NCI-H146 treated with DMSO at 0.1 percent for 48 hours (cell line): ENCODE results near the gene SIRT2.

Source experiments
- DNase-seq: peaks from one replicate; lab custom pipeline; 2025; ENCODE audit not compliant: unreplicated experiment; lab: John Stamatoyannopoulos, UW

Gene SIRT2

DNA sequence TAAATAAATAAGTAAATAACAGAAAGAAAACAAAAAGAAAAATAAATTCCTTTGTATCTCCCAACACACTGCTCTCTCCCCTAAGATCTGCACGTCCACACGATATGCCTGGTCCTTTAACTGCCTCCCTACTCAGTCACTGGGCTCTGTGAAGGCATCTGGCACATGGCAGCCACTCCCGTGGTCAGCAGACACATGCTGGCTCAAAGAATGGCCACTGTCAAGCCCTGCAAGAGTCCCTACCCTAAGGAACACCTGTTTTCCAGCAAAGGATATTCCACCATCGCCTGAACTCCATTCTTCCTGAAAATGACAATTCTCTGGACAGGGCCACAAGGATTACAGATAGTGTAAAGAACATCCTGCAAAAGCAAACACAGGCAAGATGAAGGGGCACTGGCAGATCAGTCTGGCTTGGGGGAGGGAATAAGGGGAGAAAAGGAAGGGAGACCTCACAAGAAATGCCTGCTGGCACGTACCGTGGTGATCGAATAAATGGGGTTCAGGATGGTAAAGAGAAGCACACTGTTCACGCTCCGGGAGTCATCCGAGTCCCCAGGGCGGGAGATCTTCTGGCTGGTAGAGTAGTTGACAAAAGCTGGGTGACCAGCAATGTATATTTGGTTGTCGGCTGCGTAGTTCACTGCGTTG, 53.9 kb downstream of the SIRT2 start:
- DNase-seq, result no peak

DNA sequence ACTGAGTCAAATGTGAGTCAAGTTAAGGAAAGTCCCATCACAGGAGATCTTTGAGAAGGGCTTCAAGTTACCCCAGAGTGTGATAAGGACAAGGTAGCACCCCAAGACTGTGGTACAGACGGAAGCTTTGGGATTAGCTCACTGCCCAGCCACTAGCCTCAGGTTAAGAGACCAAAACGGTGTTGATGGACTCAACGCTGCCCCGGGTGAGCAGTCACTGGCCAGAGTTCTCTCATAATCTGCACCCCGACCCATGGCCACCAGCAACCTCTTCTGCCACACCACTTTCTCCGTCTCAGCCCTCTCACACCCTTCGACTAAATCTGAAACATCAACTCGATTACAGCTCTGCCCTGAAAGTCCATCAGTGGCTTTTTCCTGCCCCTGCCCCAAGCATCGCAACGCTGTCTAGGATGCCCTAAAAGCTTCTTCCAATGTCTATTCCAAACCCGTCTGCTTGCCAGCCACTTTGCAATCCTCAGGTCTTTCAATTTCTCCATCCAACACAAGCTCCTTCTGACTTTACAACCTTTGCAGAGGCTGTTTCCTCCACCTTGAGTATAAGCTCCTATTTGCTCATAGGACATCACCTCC, 55.2 kb downstream of the SIRT2 start:
- no peak for DNase-seq

DNA sequence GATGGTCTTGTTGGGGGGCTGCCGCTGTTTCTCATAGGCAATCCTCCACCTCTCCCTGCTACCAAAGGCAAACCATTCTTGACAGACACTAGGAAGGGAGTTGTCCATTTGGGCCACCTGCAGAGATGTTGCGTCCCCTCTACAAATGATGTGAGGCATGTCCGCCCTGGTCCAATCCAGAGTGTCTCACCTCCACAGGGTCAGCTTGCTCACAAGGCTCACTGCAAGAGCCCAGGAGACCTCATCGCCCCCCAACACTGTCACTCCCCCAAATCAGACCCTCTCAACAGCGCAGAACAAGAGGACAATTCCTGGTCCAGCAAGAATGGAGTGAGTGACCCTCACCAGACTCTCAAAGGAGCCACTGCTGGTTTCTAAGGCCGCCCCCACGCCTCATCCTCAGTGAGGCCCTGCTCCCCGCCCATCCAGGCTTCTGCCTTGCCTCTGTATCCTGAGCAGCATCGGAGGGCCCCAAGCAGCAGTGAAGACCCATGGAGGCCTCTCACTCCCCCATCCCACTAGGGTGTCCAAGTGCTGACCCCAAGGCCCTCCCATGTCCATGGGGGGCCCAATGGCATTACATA, 56.2 kb downstream of the SIRT2 start:
- DNase-seq, result no peak

DNA sequence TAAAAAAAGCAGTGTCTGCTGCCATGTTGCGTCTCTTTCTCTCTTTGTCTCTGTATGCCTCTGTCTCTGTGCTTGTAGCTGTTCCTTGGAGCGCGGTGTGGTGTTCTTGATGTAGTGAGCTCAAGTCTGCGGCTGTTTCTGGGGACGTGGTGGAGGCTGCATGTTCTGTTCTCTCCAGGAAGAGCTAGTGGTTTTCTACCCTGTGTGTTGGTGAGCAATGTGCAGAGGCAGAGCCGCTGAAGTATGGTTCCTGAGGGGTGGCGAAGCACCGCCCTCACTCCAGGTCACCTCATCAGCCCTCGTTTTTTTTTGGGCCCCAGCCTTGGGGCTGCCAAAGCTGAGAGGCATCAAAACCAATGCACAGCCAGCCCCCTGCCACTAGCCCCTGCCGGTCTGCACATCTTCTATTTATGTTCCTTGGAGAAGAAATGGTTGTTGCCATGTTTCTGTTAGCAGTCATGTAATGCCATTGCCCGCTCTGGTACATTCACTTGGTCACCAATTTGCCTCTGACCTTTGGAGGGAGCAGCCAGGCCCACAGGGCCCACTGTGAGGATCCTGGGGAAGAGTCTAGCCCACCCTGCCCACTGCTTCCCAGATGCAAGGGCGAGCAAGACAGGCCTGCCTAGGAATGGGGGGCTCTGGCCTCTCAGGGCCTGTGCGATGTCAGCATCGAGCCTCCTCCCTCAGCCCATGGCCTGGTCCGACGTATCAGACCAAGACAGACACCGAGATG, 56.8 kb downstream of the SIRT2 start:
- DNase-seq, result no peak

DNA sequence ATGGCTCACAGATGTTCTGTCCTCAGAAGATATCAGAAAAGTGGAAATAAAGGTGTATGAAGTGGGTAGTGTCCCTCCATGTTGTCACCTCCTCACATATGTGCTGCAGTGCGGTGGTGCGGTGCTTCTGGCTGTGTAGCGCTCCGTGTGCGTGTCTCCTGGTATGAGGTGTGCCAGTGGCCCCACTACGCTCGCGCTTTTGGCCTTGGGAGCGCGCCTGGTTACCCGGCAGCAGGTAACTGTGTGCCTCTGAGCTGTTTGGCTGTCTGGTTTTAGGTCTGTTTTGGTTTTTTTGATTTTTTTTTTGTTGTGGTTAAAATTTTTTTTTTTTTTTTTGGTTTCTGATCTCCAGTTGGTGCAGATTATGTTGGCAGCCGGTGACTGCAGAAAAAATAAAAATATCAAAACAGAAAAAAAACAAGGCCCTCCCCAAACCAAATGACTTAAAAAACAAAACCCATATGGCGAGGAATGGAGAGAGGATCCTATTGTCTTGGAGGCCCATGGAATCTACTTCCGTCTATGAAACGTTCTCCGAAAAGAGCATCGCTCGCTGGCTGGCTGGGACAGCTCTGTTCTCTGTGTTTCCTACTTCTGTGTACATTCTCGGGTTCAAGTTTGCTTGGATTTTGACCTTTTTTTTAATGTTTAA, 57.5 kb downstream of the SIRT2 start:
- DNase-seq, result no peak

DNA sequence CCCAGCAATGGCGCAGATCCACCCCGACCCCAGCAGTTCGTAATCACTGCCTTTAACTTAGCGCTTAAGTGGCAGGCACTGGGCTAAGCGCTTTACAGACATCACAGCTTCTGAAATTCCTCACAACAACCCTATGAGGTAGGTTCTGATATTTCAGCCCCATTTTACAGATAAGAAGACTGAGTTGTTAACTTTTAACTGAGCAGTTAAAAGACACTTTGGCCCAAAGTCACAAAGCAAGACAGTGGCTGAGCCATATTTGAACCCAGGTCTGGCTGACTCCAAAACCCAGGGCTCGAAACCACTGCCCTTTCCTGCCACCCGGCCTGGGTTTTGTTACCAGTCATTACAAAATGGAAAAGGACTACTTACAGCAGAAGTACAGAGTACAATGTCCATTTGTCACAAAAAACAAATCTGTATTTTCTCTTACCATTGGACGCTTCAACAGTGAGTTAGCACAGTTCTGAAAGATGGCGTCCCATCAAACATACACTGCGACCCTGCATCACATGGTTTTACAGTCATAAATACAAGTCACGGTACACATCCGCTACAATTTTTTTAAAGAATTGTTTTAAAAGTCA, 58.1 kb downstream of the SIRT2 start:
- DNase-seq, result no peak

DNA sequence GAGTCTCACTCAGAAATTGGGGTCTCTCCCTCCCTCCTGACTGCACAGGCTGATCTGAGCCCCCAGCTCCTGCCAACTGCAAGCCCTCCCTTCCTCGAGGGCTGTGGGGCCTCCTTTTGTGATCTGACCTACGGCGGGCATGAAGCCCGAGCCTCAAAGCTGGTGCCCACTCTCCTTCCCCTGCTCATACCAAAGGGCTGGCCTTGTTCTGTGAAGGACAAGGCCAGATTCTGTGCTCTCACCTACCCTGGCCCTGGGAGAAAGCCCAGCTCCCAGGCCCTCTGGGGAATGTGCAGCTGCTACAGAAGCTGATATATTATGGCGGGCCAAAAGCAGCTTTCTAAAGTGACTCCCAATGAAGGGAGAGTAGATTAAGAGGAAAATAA, 58.8 kb downstream of the SIRT2 start:
- DNase-seq, result no peak

DNA sequence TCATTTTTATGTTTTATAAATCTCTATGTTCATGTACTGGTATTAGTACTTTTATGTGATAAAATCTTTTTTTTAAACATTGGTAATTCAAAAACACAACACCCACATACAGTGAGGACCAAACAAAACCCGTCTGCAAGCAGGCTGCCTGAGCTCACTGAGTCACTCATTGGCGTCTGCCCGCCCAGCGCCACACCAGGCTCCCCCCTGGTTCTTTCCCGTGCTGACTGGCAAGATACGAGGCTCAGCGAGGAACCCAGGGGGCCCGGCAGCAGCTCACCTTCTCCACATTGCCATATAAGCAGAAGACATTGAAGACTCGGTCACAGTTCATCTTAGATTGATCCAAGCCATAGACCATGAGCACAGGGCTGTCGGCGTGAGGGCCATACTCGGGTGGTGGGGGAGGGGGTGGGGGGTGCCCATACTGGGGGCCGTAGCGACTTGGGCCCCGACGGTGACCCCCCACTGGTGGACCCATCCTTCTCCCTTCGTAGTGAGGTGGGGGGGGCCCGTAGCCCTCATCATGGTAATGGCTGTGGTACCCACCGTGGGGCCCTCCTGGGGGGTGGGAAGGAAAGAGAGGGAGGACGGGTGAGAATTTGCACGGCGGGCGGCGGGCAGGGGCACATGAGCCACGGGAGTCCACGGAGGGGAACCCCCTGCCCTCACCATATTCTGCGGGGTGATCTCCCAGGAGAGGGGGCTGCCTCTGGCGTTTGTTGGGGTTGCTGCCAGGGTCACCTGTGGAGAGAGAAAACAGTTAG, 59.4 kb downstream of the SIRT2 start:
- no peak for DNase-seq

DNA sequence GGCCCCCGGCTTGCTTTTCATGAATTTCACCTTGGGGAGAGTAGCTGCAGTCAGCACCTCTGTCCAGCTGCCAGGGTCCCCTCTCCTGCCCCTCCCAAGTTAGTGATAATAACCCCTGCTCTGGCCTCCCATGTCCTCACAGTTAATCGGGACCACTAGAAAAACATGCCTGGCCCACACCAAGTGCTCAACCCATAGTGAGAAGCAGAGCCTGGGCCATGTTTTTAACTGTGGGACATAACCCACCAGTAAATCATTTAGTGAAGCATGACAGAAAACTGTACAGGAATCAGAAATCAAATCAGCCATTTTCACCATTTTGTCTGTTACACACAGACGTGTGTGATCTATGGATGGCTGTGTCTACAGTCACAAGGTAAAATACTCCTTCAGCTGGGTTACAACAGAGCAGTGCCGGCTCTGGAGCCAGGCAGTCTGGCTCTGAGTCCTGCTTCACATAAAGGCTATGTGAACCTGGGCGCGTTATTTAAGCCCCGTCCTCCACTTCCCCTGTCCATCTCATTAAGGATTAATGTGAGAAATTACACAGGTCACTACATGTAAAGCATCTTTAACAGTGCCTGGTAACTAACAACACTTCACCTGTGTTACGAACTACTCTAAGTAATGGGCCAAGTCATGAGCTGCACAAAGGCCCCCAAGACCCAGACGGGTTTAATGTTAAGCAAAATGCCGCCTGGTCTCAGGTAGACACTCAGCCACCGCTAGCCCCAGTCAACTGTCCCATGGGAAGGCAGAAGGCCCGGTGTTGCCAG, 60.2 kb downstream of the SIRT2 start:
- no peak for DNase-seq

DNA sequence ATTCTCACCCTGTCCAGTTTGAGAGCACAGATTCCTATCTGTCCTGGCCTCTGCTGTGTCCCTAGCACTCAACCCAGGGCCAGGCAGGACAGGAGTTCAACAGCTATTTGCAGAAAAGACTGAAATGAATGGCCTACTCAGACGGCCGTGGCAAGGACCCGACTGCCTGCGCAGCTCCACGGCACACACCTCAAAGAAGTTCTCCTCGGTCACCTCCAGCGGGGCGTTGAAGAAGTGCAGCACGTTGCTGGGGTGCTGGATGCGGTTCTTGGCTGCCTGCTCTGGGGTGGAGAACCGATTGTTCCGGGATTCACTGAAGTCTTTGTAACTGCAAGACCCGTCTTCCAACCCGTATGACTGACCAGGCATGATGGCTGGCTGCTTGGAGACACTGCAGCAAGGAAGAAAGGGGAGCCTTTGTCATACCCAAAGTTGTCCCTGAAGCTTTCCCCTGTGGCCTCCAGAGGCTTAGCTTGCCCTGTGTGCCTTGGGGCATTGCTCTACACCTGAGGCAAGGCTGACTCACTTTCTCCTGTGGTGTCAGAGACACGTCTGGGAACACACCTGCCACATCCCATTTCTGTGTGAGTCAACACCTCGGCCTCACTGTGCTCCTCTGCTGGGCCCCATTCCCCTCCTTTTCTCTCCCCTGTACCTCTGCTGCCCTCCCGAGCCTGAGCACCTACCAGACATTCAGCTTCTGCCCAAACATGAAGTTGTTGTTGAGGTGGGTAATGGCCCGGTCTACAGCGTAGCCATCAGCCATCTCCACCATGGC, 61.0 kb downstream of the SIRT2 start:
- DNase-seq, result no peak

DNA sequence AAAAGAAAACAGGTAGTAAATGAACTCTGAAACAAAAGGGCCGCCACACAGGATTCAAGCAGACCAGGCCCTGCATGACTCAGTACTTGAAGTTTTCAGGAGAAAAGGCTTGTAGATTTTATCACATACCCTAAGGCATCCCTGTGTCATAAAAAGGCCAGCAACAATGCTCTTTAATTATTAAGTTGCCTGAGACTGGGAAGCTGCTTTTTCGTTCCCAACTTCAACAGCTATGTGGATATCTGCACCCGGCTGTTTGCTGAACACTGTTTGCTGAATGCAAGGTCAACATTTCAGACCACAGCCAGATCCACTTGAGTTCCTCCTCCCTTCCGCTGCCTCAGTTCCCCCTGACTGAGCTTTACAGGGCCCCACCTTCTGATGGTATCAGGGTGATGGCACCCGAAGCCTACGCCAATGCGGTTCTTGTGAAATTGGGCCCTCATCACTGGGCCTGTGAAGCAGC, 61.7 kb downstream of the SIRT2 start:
- no peak for DNase-seq

DNA sequence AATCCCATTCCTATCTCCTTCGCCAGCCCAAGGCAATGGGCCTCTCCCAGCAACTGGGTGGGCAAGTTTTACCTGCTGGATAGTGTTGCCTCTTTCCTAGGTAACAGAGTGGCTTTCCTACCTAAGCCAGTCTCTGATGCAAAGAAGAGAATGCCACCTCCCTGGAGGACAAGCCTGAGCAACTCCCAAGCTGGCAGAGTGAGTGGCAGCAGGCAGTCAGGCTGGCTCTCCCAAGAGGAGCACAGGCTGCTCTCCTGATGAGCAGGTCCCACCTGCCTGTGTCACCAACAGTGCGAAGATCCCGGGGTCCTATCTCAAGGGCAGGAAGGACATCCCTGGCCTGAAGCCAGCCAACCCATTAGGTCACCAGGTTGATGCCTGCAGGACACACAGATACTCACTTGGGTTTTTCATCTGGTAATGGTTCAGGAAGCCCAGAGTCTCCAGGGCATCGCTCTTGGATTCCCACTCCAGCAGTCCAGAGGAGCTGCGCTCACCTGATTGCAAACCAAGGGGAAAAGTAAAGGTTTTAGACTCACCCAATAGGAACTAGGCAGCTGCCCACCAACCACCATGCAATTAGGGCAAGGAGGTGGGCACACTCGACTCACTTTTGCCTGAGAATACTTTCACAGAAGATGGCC, 62.3 kb downstream of the SIRT2 start:
- no peak for DNase-seq

DNA sequence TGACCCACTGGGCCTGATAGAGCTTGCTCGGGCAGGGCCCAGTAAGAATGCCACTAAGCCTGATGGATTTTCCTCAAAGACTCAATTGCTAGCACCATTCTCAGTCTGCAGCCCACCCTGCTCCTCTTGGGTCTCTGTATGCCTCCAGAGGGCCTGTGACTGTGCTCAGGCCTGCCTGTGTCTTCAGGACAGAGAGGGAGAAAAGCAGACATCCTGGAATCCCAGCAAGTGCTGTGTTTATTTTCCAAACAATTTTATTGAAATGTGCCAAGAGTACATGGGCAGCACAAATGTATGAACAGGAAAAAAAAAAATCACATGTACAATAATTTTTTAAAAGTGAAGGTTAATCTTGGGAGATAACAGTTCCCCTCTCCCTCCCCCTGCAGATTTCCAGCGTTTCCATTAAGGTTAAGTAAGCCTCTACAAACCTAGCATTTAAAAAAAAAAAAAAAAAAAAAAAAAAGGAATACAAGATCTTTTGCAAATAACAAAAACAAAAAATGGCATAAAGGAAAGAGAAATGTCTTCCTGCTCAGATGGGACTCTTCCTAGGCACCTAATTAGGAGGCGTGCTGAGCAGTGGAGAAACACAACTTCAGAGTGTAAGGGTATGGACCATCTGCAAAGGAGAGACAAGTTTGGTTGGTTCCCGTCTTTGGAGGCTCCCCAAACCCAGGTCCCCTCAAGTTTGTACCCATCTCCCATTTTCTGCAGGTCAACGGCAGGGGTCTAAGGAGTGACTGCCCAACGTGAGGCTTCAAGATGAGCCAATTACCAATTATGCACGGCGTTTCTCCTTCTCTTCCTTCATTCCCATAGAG, 63.0 kb downstream of the SIRT2 start:
- no peak for DNase-seq

DNA sequence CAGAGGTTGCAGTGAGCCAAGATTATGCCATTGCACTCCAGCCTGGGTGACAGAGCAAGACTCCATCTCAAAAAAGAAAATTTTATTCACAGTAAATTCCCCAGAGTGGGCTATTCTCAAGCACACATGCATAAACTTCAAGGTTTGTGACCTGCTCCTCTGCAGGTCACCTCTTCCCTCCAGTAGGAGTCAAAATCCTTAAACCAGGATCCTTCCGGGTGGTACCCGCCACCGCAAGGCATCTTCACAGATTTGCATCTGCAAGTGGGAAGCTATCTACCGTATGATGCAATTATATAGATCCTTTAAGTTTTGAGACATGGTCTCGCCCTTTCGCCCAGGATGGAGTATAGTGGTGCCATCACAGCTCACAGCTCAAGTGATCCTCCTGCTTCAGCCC, 64.8 kb downstream of the SIRT2 start:
- no peak for DNase-seq

DNA sequence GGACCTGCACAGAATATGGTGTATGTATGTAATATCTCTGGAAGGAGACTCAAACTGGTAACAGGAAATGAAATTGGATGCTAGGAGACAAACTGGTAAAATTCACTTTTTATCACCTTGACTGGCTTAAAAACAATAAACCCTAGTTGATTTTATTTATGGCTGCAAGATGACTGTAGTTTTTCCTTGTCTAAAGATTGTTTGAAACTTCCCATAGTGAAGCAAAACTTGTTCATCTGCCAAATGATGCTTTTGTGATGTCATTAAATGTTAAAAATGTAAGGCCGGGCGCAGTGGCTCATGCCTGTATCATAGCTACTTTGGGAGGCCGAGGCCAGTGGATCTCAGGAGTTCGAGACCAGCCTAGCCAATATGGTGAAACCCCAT, 65.3 kb downstream of the SIRT2 start:
- no peak for DNase-seq

DNA sequence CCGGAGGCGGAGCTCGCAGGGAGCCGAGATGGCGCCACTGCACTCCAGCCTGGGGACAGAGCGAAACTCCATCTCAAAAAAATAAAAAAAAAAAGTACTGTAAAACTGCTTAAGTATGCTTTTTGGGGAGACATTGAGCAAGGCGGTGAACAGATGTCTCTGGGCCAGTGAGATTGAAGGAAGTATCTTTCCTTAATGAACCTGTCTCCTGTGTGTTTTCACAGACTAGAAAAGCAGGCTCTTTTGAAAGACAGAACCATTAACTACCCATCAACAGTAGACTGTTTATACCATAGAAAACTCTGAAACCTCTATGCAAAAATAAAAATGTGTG, 66.4 kb downstream of the SIRT2 start:
- DNase-seq, result no peak

DNA sequence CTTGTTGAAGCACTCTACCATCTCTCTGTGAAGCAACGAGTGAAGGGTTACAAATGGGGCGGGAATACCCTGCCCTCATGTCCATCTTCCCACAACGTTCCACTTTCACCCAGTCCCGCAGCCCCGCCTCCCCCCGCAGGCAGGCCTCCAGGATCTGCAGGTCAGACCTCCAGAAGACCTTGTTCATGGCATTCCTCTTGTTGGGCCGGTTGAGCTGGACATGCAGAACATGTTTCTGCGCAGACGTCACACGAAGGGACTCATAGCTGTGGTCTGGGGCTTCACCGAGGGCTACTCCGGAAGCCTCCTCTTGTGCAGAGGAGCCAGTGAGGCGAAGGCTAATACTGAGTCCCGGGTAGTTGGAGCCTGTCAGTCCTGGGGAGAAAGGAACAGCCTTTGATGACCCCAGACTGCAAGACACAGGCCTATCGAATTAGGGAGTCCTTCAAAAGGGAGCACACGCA, 68.2 kb downstream of the SIRT2 start:
- no peak for DNase-seq
